ENCODE data around the gene SLFN5.
"Not testable (repeated sequence)": the region's sequence is repeated elsewhere in the genome, so short reads cannot be mapped to it uniquely, and the experiment has no call there.

- not testable (repeated sequence) for TF ChIP-seq EZH2 (IDR thresholded peaks at IDR 0.05; ENCODE audit: borderline replicate concordance, insufficient read depth, low read length, poor library complexity, severe bottlenecking); CTCF (IDR thresholded peaks at IDR 0.05; ENCODE audit: poor library complexity, severe bottlenecking); REST (IDR thresholded peaks at IDR 0.05; ENCODE audit: borderline replicate concordance); RAD21 (conservative IDR thresholded peaks at IDR 0.05); MXI1 (conservative IDR thresholded peaks at IDR 0.05; ENCODE audit: poor library complexity, severe bottlenecking)
Observed at GRCh38 chr17:35278454-35278853, 35.6 kb downstream of the SLFN5 start.

All from neural cell (in vitro differentiated cells).